HuH-7.5 (cell line): Measurements from ENCODE around the gene CASP3.
"Not testable (repeated sequence)": the region's sequence is repeated elsewhere in the genome, so short reads cannot be mapped to it uniquely, and the experiment has no call there.

Source experiments
- DNase-seq: peaks from one replicate; pipeline ENCODE4 v3.0.0; 2011; ENCODE audit warnings: low spot score

Gene CASP3

GRCh38 chr4:184636144-184636543 lies 13.1 kb downstream of the CASP3 start:
- DNase-seq, result no peak

GRCh38 chr4:184635381-184635780 lies 13.9 kb downstream of the CASP3 start:
- no peak for DNase-seq

- DNase-seq, result no peak
Observed at GRCh38 chr4:184632842-184633241, 16.4 kb downstream of the CASP3 start.

- no peak for DNase-seq
Observed at GRCh38 chr4:184628103-184628502, 21.1 kb downstream of the CASP3 start.

GRCh38 chr4:184625783-184626596 lies 23.3 kb downstream of the CASP3 start:
- not testable (repeated sequence) for DNase-seq

- DNase-seq, result no peak
Observed at GRCh38 chr4:184624972-184625554, 24.2 kb downstream of the CASP3 start.

GRCh38 chr4:184624504-184624903 lies 24.7 kb downstream of the CASP3 start:
- DNase-seq, result not testable (repeated sequence)

GRCh38 chr4:184621518-184621917 lies 27.7 kb downstream of the CASP3 start:
- no peak for DNase-seq

- no peak for DNase-seq
Observed at GRCh38 chr4:184620212-184620867, 28.9 kb downstream of the CASP3 start.

- DNase-seq, result no peak
Observed at GRCh38 chr4:184617600-184618196, 31.5 kb downstream of the CASP3 start.

- DNase-seq, result no peak
Observed at GRCh38 chr4:184616633-184617551, 32.4 kb downstream of the CASP3 start.

- DNase-seq, result not testable (repeated sequence)
Observed at GRCh38 chr4:184616168-184616567, 33.1 kb downstream of the CASP3 start.

- no peak for DNase-seq
Observed at GRCh38 chr4:184614509-184614908, 34.7 kb downstream of the CASP3 start.

GRCh38 chr4:184613405-184613804 lies 35.8 kb downstream of the CASP3 start:
- DNase-seq, result no peak

- DNase-seq, result no peak
Observed at GRCh38 chr4:184612074-184612473, 37.2 kb downstream of the CASP3 start.

GRCh38 chr4:184607429-184607828 lies 41.8 kb downstream of the CASP3 start:
- not testable (repeated sequence) for DNase-seq

- DNase-seq, result not testable (repeated sequence)
Observed at GRCh38 chr4:184602857-184603256, 46.4 kb downstream of the CASP3 start.

GRCh38 chr4:184600982-184601381 lies 48.3 kb downstream of the CASP3 start:
- DNase-seq, result not testable (repeated sequence)

GRCh38 chr4:184599492-184600135 lies 49.6 kb downstream of the CASP3 start:
- no peak for DNase-seq

- DNase-seq, result no peak
Observed at GRCh38 chr4:184598753-184599491, 50.3 kb downstream of the CASP3 start.
